ENCODE measurements around the gene NAT10. TPM values are rescaled to one million over a fixed set of nuclear protein-coding genes. Genes with fewer than 3 reads are reported as not detected.

NAT10 gene
- total RNA-seq, 1 experiment from 2014 or later = 103 TPM

GRCh38 chr11:34120651-34121050 is 15.2 kb downstream of the NAT10 start:
- Mint-ChIP-seq H3K27me3 (ENCODE audit: low read depth) (no peaks in the 10 kb centered on the region), H3K36me3 (ENCODE audit: insufficient read depth in 1 of 3, low read depth in 3 of 3) (peaks cover 47 to 91% (median 81%) of the 10 kb centered on the region in 3 experiments), H3K9me3 (no peaks in the 10 kb centered on the region), H3K4me1 (no peaks in the 10 kb centered on the region), H3K27ac (no peak overlapping the region), H3K4me3 (no peak overlapping the region)
- no peaks in the 10 kb centered on the region for H4K20me1 ChIP-seq (ENCODE audit: control insufficient read depth, insufficient read depth, insufficient read length)
- H3T11ph ChIP-seq (ENCODE audit: low read length) = no peak overlapping the region
- no peak overlapping the region for H3K4ac ChIP-seq (ENCODE audit: low read depth, low read length)
- no peak overlapping the region for H2AFZ ChIP-seq (ENCODE audit: low read length)
- DNase-seq = no peak
- no peak overlapping the region for H2BK20ac ChIP-seq (ENCODE audit: low read depth, low read length, poor library complexity, severe bottlenecking)
- no peaks in the 10 kb centered on the region for H3K79me2 ChIP-seq (ENCODE audit: insufficient read depth, low read length)
- H3K4me1 ChIP-seq (ENCODE audit: insufficient read depth, low read length) = no peaks in the 10 kb centered on the region
- no peak overlapping the region for H4K91ac ChIP-seq (ENCODE audit: insufficient read length, low read depth, low read length)
- no peak overlapping the region for H3K14ac ChIP-seq (ENCODE audit: insufficient read depth, low read length)
- H2BK5ac ChIP-seq (ENCODE audit: insufficient read length, low read length) = no peak overlapping the region
- H4K5ac ChIP-seq (ENCODE audit: insufficient read length, low read depth, low read length) = no peak overlapping the region
- H3K18ac ChIP-seq (ENCODE audit: insufficient read length, low read depth, low read length) = no peak overlapping the region
- no peaks in the 10 kb centered on the region for H3K27me3 ChIP-seq (ENCODE audit: insufficient read depth, low read length)
- H3K79me1 ChIP-seq (ENCODE audit: insufficient read depth, low read depth, low read length, poor library complexity, severe bottlenecking) = no peaks in the 10 kb centered on the region
- no peak overlapping the region for H2BK12ac ChIP-seq (ENCODE audit: insufficient read length, low read depth, low read length)
- H3K23me2 ChIP-seq (ENCODE audit: insufficient read length, low read depth, low read length, poor library complexity, severe bottlenecking) = no peaks in the 10 kb centered on the region
- no peak overlapping the region for H2BK120ac ChIP-seq (ENCODE audit: low read depth, low read length, poor library complexity, severe bottlenecking)
- no peak overlapping the region for H2BK15ac ChIP-seq (ENCODE audit: low read depth, low read length)
- no peak overlapping the region for H3K4me2 ChIP-seq (ENCODE audit: insufficient read depth, insufficient read length, low read length)
- no CpG with 5 or more reads among the region's 4 CpGs for WGBS (ENCODE audit: extremely low coverage, insufficient read length, low lambda C conversion rate)
- H3K9ac ChIP-seq (ENCODE audit: extremely low read depth, insufficient read length, low read length) = no peak overlapping the region
- no peak overlapping the region for H3K23ac ChIP-seq (ENCODE audit: insufficient read length, low read depth, low read length)
- H3K9me3 ChIP-seq (ENCODE audit: control insufficient read depth, low read depth, low read length) = no peaks in the 10 kb centered on the region
- H3K27ac ChIP-seq (ENCODE audit: insufficient read length, low read depth, low read length) = no peak overlapping the region
- H4K8ac ChIP-seq (replicated peaks; ENCODE audit: insufficient read length, low read depth, low read length) = no peak overlapping the region
- H2AK5ac ChIP-seq (ENCODE audit: insufficient read length, low read length) = no peak overlapping the region
- no peak for TF ChIP-seq CTCF (conservative IDR thresholded peaks at IDR 0.05)
- H3K56ac ChIP-seq (ENCODE audit: insufficient read length, low read depth, low read length) = no peak overlapping the region

All from H9 (cell line).